Fibroblast of lung (primary cell): ENCODE measurements around the gene PLCG2. TPM values are rescaled to one million over a fixed set of nuclear protein-coding genes. Genes with fewer than 3 reads are reported as not detected.

Experiments used
- DNase-seq, 2 donors: peaks; one replicate each; pipeline versions ENCODE4 v3.0.0 to v3.0.0-alpha.2; 2010; ENCODE audit warnings: low read depth in 2 of 2
- H2AFZ ChIP-seq: 2 replicates; pipeline ENCODE4 v1.5.1; 2012; ENCODE audit warnings: low read length, control low read depth, inconsistent platforms
- H3K27ac ChIP-seq: 2 replicates; pipeline ENCODE4 v1.5.1; 2011; ENCODE audit warnings: low read length, control low read depth; ENCODE audit not compliant: insufficient read depth
- H3K27me3 ChIP-seq: 2 replicates; pipeline ENCODE4 v1.5.1; 2011; ENCODE audit warnings: mild to moderate bottlenecking, low read length; ENCODE audit not compliant: control insufficient read depth, insufficient read depth
- H3K36me3 ChIP-seq: 2 replicates; pipeline ENCODE4 v1.5.1; 2011; ENCODE audit warnings: low read length; ENCODE audit not compliant: control insufficient read depth, insufficient read depth
- H3K4me1 ChIP-seq: 2 replicates; pipeline ENCODE4 v1.5.1; 2011; ENCODE audit warnings: low read length; ENCODE audit not compliant: control insufficient read depth, insufficient read depth; ENCODE audit errors: extremely low read depth
- H3K4me2 ChIP-seq: 2 replicates; pipeline ENCODE4 v1.5.1; 2011; ENCODE audit warnings: low read length, control low read depth; ENCODE audit not compliant: insufficient read depth; ENCODE audit errors: extremely low read depth
- H3K4me3 ChIP-seq, 4 experiments: fragments of 200-600 bp in 1 of 4; sonication (generic) in 1 of 4; replicated peaks in 1 of 4; 2 replicates each; pipeline ENCODE4 v1.5.1; 2011 to 2016; ENCODE audit warnings: low read length in 4 of 4, low read depth in 3 of 4, mild to moderate bottlenecking in 3 of 4, control low read depth in 2 of 4, inconsistent platforms in 1 of 4, mixed read lengths in 1 of 4; ENCODE audit not compliant: insufficient read depth in 1 of 4; ENCODE audit errors: control extremely low read depth in 1 of 4
- H3K79me2 ChIP-seq: 2 replicates; pipeline ENCODE4 v1.5.1; 2012; ENCODE audit warnings: mild to moderate bottlenecking, low read length, inconsistent platforms; ENCODE audit not compliant: control insufficient read depth, insufficient read depth
- H3K9ac ChIP-seq: 2 replicates; pipeline ENCODE4 v1.5.1; 2011; ENCODE audit warnings: mild to moderate bottlenecking, low read length, control low read depth; ENCODE audit not compliant: insufficient read depth
- H3K9me3 ChIP-seq: 2 replicates; pipeline ENCODE4 v1.5.1; 2012; ENCODE audit warnings: low read depth, low read length; ENCODE audit not compliant: control insufficient read depth, insufficient read depth
- H4K20me1 ChIP-seq: 2 replicates; pipeline ENCODE4 v1.5.1; 2011; ENCODE audit warnings: low read length; ENCODE audit not compliant: control insufficient read depth, insufficient read depth; ENCODE audit errors: extremely low read depth
- EZH2 ChIP-seq: IDR thresholded peaks from 2 replicates; pipeline ENCODE4 v1.5.1; 2012; ENCODE audit warnings: low read length, control low read depth, mild to moderate bottlenecking; ENCODE audit errors: missing control alignments
- polyA plus RNA-seq, 2 donors: library from polyadenylated mRNA; depleted of rRNA in 1 of 2; stranded (reverse) in 1 of 2; unstranded in 1 of 2; fragments of >200 nt; gene quantifications; 2 replicates each; pipeline ENCODE4 v1.2.1, GENCODE V29; 2011 to 2012; ENCODE audit warnings: missing spikeins in 1 of 2
- total RNA-seq: library from RNA; depleted of rRNA; stranded (reverse); fragments of >200 nt; gene quantifications from 2 replicates; pipeline ENCODE4 v1.2.1, GENCODE V29; 2014
- TF ChIP-seq, protein P1 (sequence below), 2 donors: IDR thresholded peaks in 1 of 2; conservative IDR thresholded peaks in 1 of 2; 1 replicate in 1 of 2; 2 replicates in 1 of 2; pipeline ENCODE4 v1.5.1; 2011 to 2012; ENCODE audit warnings: low read length in 2 of 2, control low read depth in 1 of 2, inconsistent platforms in 1 of 2, low read depth in 1 of 2, mild to moderate bottlenecking in 1 of 2

The PLCG2 gene
- total and polyA plus RNA-seq, 2 donors (not counting 1 experiment from before 2014, with no cell fraction given), result 0.53 to 0.66 TPM

DNA sequence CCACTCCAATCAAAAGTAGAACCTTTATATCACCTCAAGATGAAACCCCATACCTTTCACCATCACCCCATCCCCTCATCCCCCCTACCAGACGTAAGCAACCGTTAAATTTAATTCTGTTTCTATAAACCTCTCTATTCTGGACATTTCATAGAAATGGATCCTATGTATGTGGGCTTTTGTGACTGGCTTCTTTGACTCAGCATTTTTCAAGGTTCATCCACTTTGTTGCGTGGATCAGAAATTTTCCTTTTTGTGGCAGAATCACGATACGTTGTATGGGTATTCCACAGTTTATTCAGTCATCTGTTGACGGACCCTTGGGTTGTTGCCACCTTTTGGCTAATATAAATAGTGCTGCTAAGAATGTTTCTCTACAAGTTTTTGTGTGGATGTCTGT is 8.6 kb downstream of the PLCG2 start:
- Histone ChIP-seq H3K4me3 (no peak overlapping the region), H4K20me1 (no peaks in the 10 kb centered on the region), H3K27ac (no peak overlapping the region), H3K4me2 (no peak overlapping the region), H3K79me2 (no peaks in the 10 kb centered on the region), H2AFZ (no peak overlapping the region), H3K9me3 (no peaks in the 10 kb centered on the region), H3K4me1 (no peaks in the 10 kb centered on the region), H3K9ac (no peak overlapping the region), H3K36me3 (no peaks in the 10 kb centered on the region), H3K27me3 (no peaks in the 10 kb centered on the region)
- TF ChIP-seq, protein P1, sequence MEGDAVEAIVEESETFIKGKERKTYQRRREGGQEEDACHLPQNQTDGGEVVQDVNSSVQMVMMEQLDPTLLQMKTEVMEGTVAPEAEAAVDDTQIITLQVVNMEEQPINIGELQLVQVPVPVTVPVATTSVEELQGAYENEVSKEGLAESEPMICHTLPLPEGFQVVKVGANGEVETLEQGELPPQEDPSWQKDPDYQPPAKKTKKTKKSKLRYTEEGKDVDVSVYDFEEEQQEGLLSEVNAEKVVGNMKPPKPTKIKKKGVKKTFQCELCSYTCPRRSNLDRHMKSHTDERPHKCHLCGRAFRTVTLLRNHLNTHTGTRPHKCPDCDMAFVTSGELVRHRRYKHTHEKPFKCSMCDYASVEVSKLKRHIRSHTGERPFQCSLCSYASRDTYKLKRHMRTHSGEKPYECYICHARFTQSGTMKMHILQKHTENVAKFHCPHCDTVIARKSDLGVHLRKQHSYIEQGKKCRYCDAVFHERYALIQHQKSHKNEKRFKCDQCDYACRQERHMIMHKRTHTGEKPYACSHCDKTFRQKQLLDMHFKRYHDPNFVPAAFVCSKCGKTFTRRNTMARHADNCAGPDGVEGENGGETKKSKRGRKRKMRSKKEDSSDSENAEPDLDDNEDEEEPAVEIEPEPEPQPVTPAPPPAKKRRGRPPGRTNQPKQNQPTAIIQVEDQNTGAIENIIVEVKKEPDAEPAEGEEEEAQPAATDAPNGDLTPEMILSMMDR (conservative IDR thresholded peaks at IDR 0.05 in 1 of 2, IDR thresholded peaks at IDR 0.05 in 1 of 2; ENCODE audit: low read depth in 1 of 2, low read length in 2 of 2), result no peak
- no peak for TF ChIP-seq EZH2
- no peak for DNase-seq

- DNase-seq, result no peak
- no peak for TF ChIP-seq EZH2
- TF ChIP-seq, protein P1 (conservative IDR thresholded peaks at IDR 0.05 in 1 of 2, IDR thresholded peaks at IDR 0.05 in 1 of 2; ENCODE audit: low read depth in 1 of 2, low read length in 2 of 2), result no peak
- Histone ChIP-seq H2AFZ (no peak overlapping the region), H4K20me1 (no peaks in the 10 kb centered on the region), H3K4me3 (no peak overlapping the region), H3K4me2 (no peak overlapping the region), H3K79me2 (no peaks in the 10 kb centered on the region), H3K4me1 (no peaks in the 10 kb centered on the region), H3K9me3 (no peaks in the 10 kb centered on the region), H3K27ac (no peak overlapping the region), H3K36me3 (no peaks in the 10 kb centered on the region), H3K9ac (no peak overlapping the region), H3K27me3 (no peaks in the 10 kb centered on the region)
These were observed 11.2 kb downstream of the PLCG2 start for GRCh38 chr16:81790277-81790676.

DNA sequence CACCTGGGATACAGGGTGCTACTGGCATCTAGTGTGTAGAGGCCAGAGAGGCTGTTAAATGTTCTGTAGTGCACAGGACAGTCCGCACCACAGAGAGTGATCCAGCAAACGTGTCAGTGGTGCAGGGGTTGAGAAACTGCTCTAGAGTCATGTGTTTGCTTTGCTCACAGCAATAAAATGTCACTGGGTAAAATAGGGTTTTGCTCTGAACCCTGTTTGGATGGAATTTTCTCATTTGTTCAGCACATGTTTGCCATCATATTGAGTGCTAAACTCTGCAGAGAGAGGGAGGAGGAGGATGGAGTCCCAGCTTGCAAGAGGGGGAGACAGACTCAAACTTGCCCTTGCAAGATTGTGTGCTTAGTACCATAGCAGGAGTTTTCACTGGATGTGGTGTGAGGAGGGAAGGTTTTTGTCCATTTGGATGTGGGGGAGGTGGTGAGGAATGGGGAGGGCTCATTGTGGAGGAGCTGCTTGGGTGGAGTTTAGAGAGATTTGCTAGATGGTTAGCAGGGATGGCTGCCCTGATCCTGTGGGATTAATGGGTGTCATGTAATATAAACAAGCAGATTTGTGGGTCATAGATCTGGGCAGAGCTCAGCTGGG is 11.8 kb downstream of the PLCG2 start:
- H3K9ac ChIP-seq, result no peak overlapping the region
- H3K27ac ChIP-seq, result no peak overlapping the region
- H3K36me3 ChIP-seq, result no peaks in the 10 kb centered on the region
- H3K79me2 ChIP-seq, result no peaks in the 10 kb centered on the region
- H3K4me1 ChIP-seq, result no peaks in the 10 kb centered on the region
- no peaks in the 10 kb centered on the region for H3K27me3 ChIP-seq
- H3K4me3 ChIP-seq, result no peak overlapping the region
- no peak overlapping the region for H2AFZ ChIP-seq
- H4K20me1 ChIP-seq, result no peaks in the 10 kb centered on the region
- H3K4me2 ChIP-seq, result no peak overlapping the region
- no peaks in the 10 kb centered on the region for H3K9me3 ChIP-seq
- TF ChIP-seq, protein P1 (conservative IDR thresholded peaks at IDR 0.05 in 1 of 2, IDR thresholded peaks at IDR 0.05 in 1 of 2; ENCODE audit: low read depth in 1 of 2, low read length in 2 of 2), result no peak
- TF ChIP-seq EZH2, result no peak
- DNase-seq, result no peak
